Iris pigment epithelial cell (primary cell): Measurements from ENCODE around the gene KIAA1210.

Experiments
- DNase-seq: peaks from one replicate; pipeline ENCODE4 v3.0.0-alpha.2; 2011; ENCODE audit warnings: low read depth

The KIAA1210 gene

DNA sequence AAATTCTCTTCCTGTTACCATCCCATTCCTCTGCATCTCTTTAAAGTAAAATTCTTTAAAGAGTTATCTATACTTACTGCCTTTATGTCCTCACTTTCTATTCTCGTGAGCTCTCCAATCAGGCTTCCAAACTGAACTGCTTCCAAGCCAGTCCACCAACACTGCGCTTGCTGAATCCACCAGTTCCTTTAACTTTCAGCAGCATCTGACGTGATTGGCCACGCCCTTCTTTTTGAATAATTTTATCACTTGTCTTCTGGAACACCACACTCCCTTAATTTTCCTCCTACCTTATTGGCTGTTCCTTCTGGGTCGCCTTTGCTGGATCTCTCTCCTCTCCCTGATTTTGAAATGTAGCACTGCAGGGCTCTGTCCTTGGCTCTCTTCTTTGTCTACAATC, at the start of gene KIAA1210:
Gene KIAA1210, minus strand, starts transcription at position 163 of the 400 bp plus-strand sequence. CDS start 4,170 bp downstream, outside the sequence.
- DNase-seq = no peak

DNA sequence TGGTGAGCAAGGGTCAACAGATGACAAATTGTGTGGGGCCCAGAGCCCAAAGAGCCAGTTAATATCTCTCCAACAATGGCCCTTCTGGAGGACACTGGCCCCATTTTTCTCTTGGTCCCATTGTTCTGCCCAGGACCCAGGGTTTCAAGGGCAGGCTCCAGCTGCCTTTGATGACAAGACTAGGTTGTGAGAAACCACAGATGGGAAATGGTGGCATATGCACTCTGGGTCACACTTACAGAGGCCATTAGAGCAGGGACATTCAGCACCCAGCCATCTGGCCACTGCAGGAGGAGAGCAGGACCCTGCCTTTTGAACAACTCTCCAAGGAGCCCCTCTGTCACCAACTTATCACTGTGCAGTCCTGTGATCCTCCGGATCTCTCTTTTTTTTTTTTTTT, 49.7 kb upstream of the KIAA1210 start:
- DNase-seq = no peak

DNA sequence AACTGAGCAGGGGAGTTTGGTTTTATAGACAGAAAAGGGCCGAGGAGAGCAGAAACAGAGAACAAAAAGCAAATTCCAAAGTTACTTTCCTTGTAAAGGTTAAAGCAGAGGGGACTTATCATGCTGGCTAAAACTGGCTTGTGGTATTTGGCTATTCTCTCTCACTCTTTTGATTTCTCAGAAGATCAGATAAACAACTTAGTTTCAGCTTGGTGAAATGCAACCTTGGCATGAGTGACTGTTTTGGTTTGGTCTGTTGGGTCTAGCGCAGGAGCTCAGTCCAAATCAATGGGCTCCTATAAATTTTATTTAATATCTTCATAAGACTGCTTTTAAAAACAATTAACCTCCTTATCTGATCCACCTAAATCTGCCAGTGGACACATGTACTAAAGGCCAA, 47.3 kb upstream of the KIAA1210 start:
- DNase-seq = no peak

DNA sequence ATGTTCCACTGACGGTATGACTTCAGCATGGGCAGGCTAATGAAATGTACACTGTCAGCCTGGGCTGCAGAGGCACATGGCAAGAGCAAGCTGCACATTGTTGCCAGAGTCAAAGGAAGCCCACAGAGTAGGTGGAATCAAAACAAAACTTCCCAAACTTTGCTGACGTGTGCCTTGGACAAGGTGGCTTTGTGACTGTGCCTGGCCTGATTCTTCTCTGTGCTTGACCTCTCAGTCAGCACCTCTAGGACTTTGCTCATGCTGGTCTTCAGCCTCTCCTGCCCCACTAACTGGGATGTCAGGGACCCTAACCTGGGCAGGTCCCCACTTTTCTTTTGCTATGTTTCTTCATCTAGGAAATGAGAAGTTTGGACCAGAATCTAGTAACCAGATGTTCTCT, 40.5 kb upstream of the KIAA1210 start:
- DNase-seq = no peak

DNA sequence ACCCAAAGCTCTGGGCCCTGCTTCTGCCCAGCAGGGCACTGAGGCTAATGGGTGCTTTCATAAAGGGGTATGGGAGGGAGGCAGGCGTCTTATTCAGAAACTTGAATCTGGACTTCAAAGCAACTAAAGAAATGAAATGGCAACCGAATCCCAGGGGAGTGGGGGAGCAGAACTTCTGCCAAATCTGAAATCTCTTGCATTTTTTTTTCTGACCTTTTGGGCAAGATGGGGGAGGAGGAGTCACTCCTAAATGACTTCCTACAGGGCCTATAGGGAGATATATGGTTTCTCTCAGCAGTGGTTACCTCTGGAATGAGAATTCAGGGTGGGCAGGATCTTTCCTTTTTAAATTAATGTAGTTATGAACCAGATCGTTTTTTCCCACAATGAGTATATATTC, 30.6 kb upstream of the KIAA1210 start:
- no peak for DNase-seq

DNA sequence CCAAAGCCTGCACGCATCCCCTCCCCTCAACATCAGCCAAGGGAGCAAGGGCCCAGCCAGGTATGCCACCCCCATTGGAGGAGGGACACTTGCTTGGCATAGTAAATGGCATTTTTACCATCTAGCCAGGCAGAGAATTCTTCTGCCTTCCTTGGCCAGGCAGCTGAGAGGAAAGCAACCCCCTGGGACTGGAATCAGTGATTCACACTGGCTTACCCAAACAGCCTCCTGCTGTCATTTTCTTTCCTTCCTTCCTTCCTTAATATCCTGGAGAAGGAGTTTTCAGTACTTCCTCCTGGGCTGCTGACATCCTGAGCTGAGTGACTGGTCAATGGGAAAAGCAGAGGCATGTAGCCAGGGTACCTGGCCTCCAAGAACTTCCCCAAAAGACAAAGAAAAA, 28.6 kb upstream of the KIAA1210 start:
- no peak for DNase-seq

DNA sequence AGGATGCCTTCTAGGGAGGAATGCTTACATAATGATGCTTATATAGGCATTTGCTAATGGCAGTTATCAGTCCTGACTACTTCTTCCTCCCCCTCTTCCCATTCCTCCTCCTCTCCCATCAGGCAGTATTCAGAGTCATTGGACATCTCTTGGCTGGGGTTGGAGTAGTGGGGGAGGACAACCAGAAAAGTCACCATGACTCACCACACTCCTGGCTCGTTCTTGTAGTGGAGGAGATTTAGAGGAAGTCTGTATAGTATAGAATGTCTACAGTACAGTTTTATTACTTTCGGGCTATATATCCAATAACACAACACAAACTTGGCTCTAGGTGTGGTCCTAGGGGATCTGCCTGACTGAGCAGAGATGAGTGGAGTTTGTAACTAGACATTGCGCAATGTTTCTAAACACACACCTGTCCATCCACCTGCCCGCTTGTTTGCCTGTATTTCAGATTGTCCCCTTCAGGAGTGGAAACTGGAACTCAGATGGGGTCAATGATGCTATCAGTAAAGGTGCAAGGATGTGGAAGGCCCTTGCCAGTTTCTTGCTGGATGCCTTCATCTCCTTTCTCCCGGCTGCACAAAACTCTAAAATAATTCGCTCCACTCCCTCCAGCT, 27.9 kb upstream of the KIAA1210 start:
- peak; percentile 36 for DNase-seq

DNA sequence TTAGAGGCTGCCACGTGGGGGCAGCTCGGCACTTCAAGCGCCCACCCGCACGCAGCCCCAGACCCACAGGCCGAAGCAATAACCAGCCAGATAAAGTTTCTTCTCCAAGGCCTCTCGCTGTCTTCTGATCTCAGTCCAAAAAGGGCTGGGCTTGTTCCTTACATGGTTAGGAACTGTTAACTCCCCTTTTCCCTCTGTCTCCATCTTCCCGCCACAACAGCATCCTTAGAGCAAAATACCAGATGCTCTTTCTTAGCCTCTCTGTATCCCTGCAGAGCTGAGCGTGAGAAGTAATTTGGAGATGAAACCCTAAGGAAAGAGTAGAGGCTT, 23.4 kb upstream of the KIAA1210 start:
- no peak for DNase-seq

DNA sequence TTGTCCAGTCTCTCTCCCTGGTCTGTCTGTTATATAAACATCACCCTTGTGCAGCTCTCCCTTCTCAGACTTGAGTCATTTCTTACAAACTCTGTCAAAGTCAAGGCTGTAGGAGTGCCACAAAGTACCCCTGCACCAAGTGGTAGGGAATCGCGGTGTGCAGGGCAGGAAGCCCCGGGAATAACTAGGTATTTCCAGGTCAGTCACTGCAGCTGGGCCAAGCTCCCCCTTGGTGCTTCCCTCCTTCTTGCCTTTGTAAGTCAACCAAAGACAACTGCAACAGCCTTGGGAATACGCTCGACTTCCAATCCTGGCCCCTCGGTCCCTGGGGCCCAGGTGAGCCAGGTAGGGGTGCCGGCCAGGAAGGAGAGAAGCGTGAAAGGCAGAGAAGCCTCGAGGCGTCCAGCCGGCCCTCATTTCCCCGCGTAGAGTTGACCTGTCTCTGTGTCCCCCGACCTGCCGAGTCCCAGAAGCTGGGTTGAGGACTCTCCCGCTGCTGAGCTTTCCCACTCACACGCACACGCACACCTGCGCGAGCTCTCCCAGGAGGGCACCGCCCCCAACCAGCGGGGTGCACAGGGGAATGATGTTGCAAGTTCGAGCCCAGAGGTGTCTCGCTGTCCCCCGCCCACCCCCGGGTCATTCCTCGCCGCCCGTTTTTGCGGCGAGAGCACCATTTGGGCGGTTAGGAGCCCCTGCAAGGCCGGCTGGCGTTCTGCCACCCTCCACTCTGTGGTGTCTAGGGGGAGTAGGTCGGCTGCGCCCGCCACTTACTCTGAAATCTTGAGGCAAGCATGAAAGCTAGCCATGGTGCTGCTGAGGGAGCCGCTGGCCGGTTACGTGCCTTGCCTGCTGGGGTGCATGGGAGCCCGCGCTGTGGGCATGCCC, 22.8 kb upstream of the KIAA1210 start:
- peak; percentile 0 for DNase-seq

DNA sequence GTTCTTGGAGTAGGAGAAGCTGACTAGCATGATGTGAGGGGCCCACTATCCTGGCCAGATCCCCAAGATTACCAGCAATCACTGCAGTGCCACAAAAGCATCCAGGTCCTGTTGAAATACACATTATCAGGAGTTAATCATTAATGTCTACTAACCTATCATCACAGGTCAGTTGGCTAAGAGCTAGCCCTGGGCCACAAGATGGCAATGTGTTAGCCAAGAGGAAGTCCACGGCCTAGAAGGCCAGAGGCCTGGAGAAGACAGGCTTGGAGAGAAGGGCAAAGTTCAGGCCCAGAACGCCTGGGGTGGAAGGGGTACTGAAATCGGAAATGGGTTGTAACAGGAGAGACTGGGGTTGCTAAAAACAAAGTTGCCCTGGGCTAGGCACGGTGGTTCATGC, 19.9 kb upstream of the KIAA1210 start:
- DNase-seq = no peak

DNA sequence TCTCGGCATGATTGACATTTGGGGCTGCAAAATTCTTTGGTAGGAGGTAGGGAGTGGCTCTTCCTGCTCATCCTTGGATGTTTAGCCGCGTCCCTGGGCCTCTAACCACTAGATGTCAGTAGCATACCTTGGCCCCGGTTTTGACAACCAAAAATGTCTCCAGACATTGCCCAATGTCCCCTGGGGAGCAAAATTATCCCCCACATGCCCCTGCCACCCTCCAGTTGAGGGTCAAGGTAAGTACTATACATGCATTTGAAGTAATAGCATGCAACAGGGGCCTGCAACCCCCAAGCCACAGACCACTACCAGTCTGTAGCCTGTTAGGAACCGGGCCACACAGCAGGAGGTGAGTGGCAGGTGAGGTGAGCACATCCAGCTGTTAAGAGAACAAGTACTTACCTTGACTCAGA, 17.6 kb upstream of the KIAA1210 start:
- peak; percentile 18 for DNase-seq

DNA sequence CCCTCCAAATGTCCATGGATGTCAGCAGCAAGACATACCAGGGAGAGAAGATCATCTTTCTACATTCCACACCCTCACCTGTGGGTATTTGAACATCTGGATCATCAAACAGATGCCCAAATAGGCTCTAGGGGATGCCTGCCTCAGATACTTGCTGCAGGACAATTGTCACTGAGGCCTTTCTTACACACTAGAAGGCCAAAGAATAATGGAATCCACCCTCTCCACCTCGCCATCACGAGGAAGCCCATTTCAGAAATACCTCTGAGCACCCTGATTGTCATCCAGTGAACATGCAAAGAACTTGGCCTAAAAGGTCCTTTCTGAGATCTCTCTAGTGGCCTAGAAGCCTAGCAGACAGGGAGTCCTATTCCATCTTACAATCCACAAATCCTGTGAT, 6.9 kb upstream of the KIAA1210 start:
- DNase-seq = no peak

DNA sequence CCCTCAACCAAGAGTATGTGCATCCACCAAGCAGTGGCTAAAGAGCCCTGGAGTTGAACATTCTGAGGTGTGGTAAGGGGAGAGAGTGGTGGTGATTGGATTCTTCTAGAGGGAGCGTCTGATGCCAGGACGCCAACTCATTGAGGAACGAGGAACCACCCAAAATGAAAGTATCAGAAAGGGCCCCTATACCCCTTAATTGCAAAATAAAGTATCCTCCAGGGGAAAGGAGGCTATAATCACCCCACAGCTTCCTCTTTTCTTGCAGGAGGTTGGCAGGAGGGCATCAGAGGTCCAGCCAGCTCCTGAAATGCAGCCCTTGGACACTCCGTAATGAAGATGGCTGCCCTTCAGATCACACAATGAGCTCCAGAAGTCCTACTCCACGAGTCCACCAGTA, 5.3 kb upstream of the KIAA1210 start:
- no peak for DNase-seq

DNA sequence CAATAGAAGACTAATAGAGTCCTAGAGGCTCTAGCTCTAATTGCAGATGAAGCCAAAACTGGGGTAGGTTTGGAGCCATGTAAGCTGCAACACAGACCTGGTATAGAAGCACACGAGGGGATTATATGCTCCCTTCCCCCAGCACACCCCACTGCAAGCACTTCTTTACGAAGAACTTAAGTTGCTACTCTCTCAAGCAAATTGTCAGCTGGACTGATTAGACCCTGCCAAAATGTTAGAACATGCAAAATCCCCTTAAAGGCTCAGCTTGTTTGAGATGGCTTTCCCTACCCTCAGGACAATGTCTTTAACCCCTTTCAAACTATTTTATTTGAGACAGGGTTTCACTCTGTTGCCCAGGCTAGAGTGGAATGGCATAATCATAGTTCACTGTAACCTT, 4.7 kb upstream of the KIAA1210 start:
- no peak for DNase-seq

DNA sequence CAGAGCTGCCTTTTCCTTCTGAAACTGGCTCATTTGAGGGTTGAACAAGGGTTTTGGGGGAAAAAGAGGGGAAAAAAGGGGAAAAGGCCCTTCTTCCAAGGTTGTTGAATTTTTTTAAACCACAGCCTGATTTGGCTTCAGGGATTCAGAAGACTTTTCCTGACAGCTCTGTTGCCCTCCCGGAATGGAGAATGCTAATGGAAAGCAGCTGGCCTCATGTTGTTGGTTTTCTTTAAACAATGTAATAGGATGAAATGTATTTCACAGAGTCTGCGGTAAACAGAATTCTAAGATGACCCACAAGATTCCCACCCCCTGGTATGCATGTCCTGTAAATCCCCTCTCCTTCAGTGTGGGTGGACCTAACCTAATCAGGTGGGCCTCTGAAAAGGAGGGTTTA, 3.3 kb upstream of the KIAA1210 start:
- DNase-seq = no peak

DNA sequence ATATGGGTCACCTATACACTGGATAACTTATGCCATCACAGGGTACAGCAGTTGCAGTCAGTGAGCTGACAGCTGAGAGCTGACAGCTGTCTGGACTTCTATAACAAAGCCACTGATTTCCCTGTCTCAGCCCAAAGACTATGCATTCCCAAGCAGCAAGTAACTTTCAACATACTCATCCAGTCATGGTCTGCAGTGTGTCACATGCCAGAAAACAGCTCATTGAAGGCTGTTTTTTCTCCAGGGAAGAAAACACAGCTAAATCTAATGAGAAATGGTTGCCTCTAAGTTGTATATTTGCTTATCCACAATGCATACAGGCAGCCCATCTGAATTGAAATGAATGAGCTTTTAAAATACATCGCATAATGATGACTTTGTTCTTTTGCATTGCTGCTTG, 6.3 kb downstream of the KIAA1210 start:
- DNase-seq = peak; percentile 54

DNA sequence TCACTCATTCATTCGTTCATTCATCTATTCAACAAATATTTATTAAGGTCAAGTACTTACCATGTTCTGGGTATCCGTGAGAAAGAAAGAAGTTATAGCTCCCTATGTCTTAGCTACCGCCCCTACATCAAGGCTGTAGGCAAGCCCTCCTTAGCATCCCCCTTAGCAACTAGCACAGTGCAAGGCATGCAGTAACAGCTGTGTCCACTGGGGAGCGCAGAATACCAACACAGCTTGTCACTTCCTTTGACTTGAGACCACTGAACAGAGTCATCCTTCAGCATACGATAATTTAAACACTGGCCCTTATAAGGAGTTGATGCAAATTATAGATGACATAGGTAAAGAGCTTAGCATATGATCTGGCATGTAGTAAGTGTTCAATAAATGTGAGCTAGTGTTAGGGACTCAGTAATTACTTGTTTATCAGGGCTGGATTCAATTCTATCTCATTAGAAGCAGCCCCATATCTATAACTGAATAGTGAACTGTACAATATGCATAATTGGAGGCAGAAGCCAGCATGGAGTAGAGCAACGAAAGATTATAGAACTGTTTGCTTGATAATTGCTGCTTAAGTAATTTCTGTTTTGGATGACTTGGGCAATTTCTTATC, 8.7 kb downstream of the KIAA1210 start:
- peak; percentile 49 for DNase-seq

DNA sequence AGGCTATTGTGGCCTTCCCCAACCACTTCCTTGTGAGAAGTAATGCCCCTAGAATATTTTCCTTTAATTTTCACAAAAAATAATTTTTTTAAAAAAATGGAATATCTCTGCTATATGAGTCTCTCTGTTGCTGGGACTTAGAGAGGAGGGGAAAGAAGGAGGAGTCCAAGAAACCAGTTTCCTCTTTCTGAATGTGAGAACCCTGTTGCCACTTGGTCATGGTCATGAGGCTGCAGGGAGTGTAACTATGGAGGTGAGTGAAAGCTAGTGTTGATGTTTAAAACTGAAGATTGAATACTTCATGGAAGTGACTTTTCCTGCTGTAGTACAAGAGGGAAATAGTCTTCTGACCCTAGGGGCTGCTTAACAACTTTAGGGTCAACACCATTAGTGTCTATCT, 20.4 kb downstream of the KIAA1210 start:
- DNase-seq = no peak

DNA sequence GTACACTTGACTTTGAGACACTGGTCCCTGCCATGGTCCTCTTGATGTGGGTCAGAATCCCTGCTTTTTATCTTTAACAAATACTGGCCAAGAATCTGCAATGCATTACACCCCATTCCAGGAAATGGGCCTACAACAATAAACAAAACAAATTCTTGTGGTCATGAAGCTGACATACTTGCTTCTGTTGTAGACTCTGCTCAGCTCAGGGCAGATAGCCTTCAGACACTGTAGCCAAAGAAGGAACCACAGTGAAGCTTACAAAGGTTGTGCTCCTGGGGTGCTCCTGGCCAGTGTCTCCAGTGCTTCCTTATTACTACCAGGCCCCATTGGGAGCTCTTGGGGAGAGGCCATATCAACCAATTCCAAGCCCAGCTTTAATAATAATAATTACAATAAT, 21.8 kb downstream of the KIAA1210 start:
- peak; percentile 65 for DNase-seq

DNA sequence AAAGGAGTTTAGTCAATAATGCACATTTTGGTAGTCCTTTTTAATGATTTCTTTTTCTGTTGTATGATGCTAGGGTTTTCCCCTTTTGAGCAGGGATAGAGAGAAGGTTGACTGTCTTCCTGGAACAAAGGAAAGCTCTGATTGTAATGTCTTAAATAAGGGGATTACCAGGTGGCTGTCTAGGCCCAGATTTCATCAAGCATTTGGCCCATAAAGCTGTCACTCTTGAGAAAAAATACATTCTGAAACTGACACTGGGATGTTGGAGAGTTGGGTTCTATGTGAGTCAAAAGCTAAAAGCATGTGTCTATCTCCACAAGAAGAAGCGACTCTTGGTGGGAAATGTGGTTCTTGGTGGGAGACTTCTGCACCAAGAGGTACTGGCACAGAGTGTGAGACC, 26.4 kb downstream of the KIAA1210 start:
- no peak for DNase-seq

DNA sequence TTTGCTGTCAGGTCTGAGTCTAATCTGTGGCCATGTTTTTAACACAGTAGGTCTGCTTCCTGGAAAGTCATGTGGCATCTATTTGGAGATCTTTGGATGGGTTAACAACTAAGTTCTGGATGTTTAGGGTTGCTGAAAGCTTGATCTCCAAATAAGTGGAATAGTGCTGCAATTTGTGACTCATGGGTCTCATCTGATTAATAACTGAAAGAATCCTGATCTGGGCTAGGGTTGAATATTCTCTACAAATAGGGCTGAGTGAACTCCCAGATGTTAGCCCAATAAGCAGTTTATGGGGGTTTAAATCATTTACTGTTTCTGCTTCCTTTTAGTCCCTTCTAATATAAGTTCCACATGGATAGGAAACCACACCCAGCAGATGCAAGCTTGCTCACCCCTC, 31.7 kb downstream of the KIAA1210 start:
- DNase-seq = peak; percentile 8

DNA sequence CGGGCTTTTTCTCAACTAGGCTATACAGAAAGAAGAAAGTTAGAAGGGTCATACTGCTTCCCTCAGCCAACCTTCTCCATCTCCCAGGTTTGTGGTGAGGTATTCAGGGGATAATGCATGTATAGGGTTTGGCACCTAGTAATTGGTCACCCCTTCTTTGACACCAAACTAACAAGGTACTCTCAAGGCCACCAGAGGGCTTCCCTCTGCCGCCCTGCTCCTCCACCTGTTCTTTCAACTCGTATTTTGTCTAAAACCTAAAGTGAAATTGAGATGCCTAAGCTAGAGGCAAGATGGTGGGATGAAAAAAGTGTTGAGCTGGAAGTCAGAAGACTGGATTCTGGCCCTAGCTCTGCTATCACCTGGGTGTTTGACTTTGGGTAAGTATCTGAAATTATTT, 32.8 kb downstream of the KIAA1210 start:
- DNase-seq = no peak

DNA sequence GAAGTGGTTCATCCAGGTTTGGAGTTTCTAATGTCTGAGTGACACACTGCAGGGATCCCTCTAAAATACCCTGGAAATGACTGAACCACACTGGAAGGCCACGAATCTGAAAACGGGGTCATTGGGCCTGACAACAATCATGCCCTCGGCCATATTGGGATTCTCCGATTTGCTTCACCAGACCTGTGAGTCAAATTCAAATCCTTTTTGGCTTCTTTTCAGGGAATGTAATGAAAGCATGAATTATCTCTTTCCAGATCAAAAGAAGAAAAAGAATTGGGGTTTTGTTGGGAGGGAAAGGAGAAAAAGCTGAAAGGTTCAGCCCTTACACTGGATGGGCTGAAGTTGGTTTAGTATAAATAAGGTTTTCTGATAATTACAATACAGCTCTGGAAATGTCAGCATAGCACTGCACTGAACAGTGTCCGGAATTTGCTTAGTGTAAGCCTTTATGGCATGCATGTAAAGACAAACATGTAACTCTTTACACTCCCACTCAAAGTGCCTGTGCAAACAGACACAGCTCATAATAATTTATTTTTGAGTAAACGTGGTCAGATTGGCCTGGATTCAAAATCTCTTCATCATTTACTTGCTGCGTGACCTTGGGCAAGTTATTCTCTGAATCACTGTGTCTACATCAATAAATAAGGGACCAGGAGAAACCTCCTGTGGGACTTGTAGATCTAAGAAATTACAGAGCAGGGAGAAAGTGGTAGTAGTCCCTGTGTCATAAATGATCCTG, 33.4 kb downstream of the KIAA1210 start:
- DNase-seq = peak; percentile 39
